LNCAP (cell line): ENCODE data around the gene IL21.
A peak's percentile ranks its signal among the peaks of the same experiment; 100 is the strongest.

Experiments used
- TF ChIP-seq, protein P1 (sequence below): fragments of 450-650 bp; IDR thresholded peaks from 2 replicates; pipeline ENCODE4 v1.5.1; 2017; ENCODE audit warnings: mild to moderate bottlenecking

Gene IL21

DNA sequence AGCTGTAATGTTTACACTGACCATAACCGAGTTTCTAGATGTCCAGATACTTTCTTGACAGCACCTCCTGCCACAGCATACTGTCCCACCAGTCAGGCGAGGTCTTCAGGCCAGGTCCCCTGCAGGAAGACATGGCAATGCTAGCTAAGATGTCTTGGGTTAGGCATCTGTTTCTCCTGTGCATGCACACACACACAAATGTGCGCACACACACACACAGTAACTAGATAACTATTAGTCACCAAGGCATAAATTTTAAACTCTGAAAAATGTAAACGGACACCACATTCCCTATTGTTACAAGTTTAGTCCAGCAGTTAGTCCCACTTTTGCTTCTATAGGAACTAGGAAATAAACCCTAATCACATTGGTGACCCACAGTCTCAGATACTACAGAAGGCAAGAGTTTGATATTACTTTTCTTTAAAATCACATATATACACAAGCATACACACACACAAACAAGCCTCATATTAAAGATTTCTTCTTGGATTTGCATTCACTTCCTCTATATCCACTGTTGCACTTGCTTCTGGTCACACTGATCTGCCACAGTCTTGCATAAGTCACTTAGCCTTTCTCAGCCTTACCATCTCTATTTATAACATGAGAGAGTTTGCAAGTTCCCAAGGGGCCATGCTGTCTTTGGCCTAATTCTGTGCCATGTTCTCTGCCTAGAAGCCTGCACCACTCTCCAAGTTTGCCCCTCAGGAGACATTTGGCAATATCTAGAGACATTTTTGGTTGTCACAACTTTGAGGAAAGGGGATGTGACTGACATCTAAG, 32.2 kb downstream of the IL21 start:
- TF ChIP-seq, protein P1, sequence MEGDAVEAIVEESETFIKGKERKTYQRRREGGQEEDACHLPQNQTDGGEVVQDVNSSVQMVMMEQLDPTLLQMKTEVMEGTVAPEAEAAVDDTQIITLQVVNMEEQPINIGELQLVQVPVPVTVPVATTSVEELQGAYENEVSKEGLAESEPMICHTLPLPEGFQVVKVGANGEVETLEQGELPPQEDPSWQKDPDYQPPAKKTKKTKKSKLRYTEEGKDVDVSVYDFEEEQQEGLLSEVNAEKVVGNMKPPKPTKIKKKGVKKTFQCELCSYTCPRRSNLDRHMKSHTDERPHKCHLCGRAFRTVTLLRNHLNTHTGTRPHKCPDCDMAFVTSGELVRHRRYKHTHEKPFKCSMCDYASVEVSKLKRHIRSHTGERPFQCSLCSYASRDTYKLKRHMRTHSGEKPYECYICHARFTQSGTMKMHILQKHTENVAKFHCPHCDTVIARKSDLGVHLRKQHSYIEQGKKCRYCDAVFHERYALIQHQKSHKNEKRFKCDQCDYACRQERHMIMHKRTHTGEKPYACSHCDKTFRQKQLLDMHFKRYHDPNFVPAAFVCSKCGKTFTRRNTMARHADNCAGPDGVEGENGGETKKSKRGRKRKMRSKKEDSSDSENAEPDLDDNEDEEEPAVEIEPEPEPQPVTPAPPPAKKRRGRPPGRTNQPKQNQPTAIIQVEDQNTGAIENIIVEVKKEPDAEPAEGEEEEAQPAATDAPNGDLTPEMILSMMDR: no peak

DNA sequence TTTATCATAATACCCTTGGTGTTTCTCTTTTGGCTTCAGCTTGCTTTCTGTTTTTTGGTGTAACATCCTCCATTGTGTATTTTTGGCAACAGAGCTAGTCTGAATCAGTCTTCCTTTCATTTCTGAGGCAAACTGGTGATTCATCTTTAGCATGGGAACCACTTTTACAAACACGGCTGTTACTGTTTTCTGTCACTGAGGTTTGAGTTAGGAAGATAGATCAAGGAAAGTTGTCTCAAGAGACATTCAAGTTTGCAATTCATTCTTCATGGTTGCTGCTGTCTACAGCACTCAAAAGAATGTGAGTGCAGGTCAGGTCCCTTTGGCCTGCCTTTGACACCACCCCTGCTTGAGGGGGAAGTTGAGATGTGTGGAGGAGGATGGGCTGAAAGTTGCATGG, 36.3 kb downstream of the IL21 start:
- TF ChIP-seq, protein P1: no peak

DNA sequence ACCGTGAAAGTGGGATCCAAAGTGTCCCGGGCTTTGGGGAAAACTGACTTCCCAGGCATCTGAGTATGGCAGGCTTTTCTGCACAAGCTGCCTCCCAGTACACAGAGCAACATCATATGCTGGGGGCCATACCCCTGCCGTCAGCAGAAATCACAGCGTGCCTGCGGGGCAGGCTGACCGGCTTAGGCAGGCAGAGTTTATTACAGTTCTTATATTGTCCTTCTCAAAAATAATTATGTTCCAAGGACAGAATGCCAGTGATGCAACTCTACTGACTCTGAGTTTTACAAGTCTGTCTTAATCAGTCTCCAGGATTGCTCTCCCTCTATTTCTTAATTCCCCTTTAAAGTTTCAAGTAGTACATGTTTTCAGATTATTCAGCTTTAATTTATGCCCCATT, 37.0 kb downstream of the IL21 start:
- TF ChIP-seq, protein P1: no peak

DNA sequence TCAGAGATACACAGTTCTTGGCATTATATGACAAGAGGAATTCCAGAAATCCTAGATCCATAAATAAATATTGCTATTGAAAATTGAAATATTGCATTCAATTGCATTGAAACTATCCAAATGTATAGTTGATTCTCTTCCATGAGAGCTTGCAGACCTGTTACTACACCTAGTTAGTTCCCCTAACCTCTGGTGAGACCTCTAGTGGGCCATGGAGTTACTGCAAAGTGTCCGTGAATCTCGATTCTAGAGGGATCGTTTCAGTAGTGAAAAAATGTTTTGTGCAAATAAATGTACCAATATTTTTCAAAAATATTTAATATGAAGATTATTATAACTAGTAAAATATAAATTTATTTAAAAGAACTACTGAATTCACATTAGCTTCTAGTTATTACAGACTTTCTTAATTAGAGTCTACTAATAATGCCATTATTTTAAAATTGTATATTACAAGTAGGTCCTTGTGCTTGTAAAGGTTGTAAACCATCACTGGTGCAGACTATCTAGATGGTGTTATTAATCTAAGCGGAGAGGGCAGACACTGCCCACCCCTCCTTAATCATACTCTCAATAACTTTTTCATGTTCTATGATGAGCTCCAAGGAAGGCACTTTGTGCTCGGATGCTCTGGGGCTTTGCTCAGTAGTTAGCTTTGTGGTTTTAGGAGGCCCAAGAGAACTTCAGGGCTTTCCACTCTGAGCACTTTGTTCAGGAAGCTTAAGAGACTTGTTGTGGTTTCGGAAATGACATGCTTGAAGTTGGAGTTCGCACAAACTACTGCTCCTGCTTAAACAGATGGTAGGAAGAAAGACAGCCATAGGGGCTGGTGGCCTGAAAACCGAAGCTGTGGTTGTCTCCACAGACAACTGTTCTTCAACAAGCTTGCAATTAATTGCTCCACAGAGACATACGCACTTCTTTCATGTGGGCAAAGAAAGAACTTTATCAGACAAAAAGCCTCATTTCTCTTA, 42.8 kb downstream of the IL21 start:
- TF ChIP-seq, protein P1: peak; percentile 74

DNA sequence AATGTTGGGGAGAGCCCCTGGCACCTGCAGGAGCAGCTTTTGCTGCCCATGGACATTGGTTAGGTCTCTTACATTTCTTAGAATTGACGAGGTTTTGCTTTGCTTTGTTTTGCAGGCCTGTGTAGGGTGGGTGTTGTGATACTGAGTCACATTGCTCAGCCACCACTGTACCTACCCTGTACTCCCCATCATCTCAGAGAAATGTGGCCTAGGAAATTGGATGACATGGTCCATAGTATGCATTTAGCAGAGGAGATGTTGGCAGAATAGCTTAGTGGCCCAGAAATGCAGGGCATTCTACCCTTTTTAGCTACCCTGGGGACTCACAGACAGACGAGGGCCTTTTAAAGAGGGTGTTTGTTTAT, 43.7 kb downstream of the IL21 start:
- TF ChIP-seq, protein P1: no peak

DNA sequence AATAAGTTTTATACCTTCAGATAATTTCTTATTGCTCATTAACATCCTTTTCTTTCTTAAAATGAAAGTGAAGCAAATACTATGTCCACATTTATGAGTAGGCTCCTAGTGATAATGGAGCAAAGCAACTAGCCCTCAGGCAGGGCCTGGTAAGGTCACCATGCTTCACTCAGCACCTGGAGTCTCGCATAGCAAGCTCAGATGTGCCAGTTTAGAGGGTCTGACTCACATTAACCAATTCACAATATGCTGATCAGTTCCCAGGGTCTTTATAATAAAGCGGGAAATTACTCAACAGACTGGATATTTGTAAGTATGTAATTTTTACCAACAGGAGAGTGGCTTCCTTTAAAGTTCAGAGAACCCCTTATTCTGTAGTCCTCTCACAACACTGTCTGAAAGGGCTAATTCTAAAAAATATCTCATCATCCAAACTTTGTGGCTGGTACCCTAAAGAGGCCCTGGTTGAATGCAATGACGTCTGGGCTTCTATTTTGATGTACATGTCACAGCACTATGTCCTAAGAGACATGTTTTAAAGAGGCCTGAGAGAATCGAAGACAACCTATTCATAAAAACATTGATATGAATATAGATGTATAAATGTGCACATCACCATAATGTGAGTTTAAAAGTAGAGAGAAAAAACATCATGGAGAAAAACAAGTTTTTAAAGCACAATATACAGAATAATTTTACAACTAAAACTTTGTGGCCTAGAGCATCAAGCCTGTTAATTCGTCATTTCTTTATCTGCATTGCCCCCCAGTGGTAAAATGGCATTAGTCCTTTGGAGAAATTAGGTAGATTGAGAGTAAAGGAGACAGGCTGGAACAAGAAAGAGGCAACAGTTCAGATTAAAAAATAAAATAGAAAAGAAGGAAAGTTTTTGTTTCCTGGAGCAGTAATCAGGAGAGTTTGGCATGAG, 44.3 kb downstream of the IL21 start:
- TF ChIP-seq, protein P1: peak; percentile 55

DNA sequence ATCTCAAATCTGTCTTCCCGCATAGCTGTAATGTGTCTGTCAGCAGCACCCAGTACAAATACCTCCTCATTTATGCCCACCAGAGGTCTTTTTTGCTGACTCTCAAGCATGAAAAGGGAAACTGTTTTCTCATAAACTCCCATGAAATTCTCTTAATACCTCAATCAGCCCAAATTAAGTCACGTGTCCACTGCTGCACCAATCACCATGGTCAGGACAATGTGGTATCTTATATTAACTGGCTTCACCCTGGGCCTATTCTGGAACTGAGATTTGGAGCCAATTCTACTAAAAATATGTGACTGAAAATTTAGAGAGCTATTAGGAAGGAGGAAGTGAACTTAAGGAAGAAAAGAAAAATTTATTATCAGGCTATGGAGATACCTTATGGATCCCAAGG, 58.4 kb downstream of the IL21 start:
- TF ChIP-seq, protein P1: no peak
